Transverse colon (tissue), 3 donors: ENCODE measurements around the gene LARGE1.

Experiments
- POLR2A ChIP-seq: fragments of 450-650 bp; IDR thresholded peaks from one replicate; pipeline ENCODE4 v1.6.1; 2016; ENCODE audit warnings: antibody characterized with exemption, mild to moderate bottlenecking, moderate library complexity
- TF ChIP-seq, protein P1 (sequence below), 5 experiments: fragments of 200-600 bp in 3 of 5; fragments of 450-650 bp in 2 of 5; sonication (generic) in 3 of 5; IDR thresholded peaks; 1 replicate in 2 of 5; 2 replicates in 3 of 5; pipeline ENCODE4 v1.5.1; 2016 to 2017; ENCODE audit warnings: antibody characterized with exemption in 5 of 5, inconsistent platforms in 3 of 5, mild to moderate bottlenecking in 2 of 5, moderate library complexity in 1 of 5

DNA sequence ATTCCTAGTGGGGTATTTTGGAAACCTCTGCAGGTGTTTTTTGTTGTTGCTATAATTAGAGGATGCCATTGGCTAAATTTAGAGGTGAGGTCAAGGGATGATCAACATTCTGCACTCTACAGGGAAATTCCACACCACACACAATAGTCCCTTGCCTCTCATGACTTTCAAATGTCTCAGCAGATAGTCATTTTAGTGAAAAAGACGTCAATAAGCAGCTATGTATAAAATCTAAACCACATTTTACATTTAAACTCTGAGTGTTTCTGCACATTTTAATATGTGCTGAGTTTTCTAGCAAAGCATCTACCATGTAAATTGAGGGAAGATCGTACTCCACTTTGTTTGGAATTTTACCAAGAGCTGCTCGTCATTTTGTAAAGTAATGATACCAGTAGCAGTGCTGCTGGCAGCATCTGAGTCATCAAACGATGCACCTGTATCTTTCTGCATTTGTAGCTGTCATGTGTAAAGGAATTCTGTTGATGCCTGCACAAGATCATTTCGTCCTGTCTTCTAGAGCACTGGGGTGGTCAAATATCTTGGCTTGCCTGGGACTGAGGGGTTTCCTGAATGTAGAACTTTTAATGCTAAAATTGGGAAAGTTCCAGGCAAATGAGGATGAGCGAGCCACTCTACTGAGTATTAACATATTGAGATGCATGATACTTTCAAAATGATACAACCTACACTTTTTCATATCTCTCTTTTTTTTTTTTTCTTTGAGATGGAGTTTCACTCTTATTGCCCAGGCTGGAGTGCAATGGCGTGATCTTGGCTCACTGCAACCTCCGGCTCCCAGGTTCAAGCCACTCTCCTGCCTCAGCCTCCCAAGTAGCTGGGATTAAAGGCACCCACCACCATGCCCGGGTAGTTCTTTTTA is 447.6 kb downstream of the LARGE1 start:
- TF ChIP-seq, protein P1, sequence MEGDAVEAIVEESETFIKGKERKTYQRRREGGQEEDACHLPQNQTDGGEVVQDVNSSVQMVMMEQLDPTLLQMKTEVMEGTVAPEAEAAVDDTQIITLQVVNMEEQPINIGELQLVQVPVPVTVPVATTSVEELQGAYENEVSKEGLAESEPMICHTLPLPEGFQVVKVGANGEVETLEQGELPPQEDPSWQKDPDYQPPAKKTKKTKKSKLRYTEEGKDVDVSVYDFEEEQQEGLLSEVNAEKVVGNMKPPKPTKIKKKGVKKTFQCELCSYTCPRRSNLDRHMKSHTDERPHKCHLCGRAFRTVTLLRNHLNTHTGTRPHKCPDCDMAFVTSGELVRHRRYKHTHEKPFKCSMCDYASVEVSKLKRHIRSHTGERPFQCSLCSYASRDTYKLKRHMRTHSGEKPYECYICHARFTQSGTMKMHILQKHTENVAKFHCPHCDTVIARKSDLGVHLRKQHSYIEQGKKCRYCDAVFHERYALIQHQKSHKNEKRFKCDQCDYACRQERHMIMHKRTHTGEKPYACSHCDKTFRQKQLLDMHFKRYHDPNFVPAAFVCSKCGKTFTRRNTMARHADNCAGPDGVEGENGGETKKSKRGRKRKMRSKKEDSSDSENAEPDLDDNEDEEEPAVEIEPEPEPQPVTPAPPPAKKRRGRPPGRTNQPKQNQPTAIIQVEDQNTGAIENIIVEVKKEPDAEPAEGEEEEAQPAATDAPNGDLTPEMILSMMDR (IDR thresholded peaks at IDR 0.05) = no peak
- no peak for TF ChIP-seq POLR2A
